ENCODE measurements around the gene CEACAM7.
"Not testable (repeated sequence)": the region's sequence is repeated elsewhere in the genome, so short reads cannot be mapped to it uniquely, and the experiment has no call there.

- not testable (repeated sequence) for TF ChIP-seq CTCF, POLR2A (IDR thresholded peaks at IDR 0.05)
Observed at GRCh38 chr19:41656756-41657155, 31.3 kb downstream of the CEACAM7 start.

Measured in Peyer's patch (tissue), 4 donors.